ENCODE data around the gene SLC22A7. TPM values are rescaled to one million over a fixed set of nuclear protein-coding genes. Genes with fewer than 3 reads are reported as not detected.

Gene SLC22A7
- total and polyA plus RNA-seq, 2 experiments from 2014 or later = 0.51 TPM; not detected in 1

DNA sequence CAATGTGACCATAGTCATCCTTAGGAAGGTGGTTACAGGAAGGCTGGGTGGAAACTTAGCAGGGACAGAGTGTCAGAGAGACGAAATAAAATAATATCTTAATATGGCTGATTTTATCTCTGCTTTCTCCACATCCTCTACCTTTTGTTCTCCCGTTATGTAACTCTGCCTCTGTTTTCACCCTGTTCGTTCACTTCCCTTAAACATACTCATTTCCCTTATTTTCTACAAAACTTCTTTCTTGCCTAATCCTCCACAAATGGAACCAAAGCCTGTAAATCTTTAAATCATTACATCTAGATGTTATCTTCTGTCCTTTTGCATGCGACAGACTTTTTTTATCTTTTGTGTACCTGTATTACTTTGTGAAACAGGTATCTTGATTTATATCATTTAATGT is 33.8 kb downstream of the SLC22A7 start:
- Histone ChIP-seq H3K4me1 (ENCODE audit: low read depth) (peaks cover 9% of the 10 kb centered on the region), H3K27me3 (no peaks in the 10 kb centered on the region), H3K36me3 (peaks cover 4% of the 10 kb centered on the region), H3K27ac (no peak overlapping the region), H3K4me3 (no peak overlapping the region), H3K9me3 (ENCODE audit: low read depth) (no peaks in the 10 kb centered on the region)
- no peak for DNase-seq (ENCODE audit: low read depth in 1 of 2, low spot score in 1 of 2)
- TF ChIP-seq, protein P1, sequence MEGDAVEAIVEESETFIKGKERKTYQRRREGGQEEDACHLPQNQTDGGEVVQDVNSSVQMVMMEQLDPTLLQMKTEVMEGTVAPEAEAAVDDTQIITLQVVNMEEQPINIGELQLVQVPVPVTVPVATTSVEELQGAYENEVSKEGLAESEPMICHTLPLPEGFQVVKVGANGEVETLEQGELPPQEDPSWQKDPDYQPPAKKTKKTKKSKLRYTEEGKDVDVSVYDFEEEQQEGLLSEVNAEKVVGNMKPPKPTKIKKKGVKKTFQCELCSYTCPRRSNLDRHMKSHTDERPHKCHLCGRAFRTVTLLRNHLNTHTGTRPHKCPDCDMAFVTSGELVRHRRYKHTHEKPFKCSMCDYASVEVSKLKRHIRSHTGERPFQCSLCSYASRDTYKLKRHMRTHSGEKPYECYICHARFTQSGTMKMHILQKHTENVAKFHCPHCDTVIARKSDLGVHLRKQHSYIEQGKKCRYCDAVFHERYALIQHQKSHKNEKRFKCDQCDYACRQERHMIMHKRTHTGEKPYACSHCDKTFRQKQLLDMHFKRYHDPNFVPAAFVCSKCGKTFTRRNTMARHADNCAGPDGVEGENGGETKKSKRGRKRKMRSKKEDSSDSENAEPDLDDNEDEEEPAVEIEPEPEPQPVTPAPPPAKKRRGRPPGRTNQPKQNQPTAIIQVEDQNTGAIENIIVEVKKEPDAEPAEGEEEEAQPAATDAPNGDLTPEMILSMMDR (IDR thresholded peaks at IDR 0.05; ENCODE audit: low read depth, low read length) = no peak

DNA sequence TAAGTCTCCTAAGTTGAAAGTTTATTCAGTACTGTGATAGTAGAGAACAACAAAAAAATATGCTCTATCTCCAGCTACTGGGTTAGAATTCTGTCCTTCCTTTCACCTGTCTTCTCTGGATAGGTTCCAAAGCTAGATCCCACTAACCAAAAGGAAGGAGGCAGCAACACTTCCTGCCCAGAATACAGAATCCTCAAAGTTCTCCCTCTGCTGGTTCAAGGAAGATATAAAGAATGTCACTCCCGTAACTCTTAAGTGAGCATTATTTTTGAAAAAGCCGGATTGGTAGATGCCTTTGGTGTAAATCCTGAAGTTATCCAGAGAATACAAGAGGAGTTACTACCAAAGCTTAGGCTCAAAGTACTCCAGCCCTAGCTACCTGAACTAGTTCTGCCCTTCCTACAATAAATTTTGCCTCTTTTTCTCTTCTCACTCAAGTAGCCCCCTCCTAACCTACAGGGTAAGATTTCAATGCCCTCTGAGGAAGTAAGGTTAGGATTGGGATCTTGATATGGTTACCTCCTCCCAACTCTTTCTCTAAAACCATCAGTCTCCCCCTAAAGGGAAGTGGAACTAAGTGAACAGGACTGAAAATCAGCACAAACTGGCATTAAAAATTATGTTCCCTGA is 36.5 kb downstream of the SLC22A7 start:
- peak; percentile 73 to 77 for DNase-seq (ENCODE audit: low read depth in 1 of 2, low spot score in 1 of 2)
- no peaks in the 10 kb centered on the region for H3K4me1 ChIP-seq (ENCODE audit: low read depth)
- H3K36me3 ChIP-seq = peaks cover 22% of the 10 kb centered on the region
- H3K27ac ChIP-seq = no peak overlapping the region
- H3K4me3 ChIP-seq = no peak overlapping the region
- TF ChIP-seq, protein P1 (IDR thresholded peaks at IDR 0.05; ENCODE audit: low read depth, low read length) = peak; percentile 60
- no peaks in the 10 kb centered on the region for H3K9me3 ChIP-seq (ENCODE audit: low read depth)
- no peaks in the 10 kb centered on the region for H3K27me3 ChIP-seq

DNA sequence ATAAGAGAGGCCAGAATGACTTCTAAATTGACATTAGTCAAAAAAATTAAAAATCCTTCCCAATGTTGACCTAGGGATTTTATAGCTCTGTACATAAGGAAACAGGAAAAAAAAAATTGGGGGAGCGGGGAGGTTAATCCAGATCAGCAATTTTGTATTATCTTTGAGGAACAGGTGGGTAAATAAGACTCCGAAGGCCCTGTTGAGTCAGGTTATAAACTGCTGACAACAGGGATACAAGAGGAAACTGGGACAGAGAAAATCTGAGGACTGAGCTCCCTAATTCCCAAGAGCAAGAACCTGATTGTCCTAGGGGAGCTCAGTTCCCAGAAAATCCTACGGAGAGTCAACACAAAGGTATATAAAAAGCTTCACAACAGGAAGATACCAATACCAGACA is 37.4 kb downstream of the SLC22A7 start:
- no peak for DNase-seq (ENCODE audit: low read depth in 1 of 2, low spot score in 1 of 2)
- no peaks in the 10 kb centered on the region for H3K4me1 ChIP-seq (ENCODE audit: low read depth)
- H3K9me3 ChIP-seq (ENCODE audit: low read depth) = no peaks in the 10 kb centered on the region
- peaks cover 31% of the 10 kb centered on the region for H3K36me3 ChIP-seq
- no peaks in the 10 kb centered on the region for H3K27me3 ChIP-seq
- no peak overlapping the region for H3K27ac ChIP-seq
- TF ChIP-seq, protein P1 (IDR thresholded peaks at IDR 0.05; ENCODE audit: low read depth, low read length) = no peak
- H3K4me3 ChIP-seq = no peak overlapping the region

DNA sequence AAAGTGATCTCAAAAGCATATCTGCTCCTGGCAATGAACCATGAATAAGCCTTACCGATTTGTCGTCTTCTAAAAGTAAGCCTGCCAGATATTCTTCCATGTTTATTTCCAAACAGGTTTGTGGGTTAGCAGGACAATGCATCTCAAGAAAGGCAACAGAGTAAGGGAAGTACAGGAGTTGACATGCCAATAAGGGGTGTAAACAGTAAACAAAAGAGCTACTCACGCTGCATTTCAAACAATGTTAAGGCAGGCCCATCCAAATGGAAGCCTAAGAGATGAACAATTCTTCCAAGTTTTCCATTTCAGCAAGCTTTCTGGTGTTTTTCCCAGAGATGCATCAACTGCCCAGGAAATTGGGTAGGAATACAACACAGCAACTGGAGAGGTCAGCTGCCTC is 38.3 kb downstream of the SLC22A7 start:
- H3K4me1 ChIP-seq (ENCODE audit: low read depth) = no peaks in the 10 kb centered on the region
- H3K27me3 ChIP-seq = no peaks in the 10 kb centered on the region
- TF ChIP-seq, protein P1 (IDR thresholded peaks at IDR 0.05; ENCODE audit: low read depth, low read length) = no peak
- H3K4me3 ChIP-seq = no peak overlapping the region
- peak in 1 of 2 donors; percentile 11 for DNase-seq (ENCODE audit: low read depth in 1 of 2, low spot score in 1 of 2)
- H3K9me3 ChIP-seq (ENCODE audit: low read depth) = no peaks in the 10 kb centered on the region
- H3K27ac ChIP-seq = no peak overlapping the region
- peaks cover 40% of the 10 kb centered on the region for H3K36me3 ChIP-seq

DNA sequence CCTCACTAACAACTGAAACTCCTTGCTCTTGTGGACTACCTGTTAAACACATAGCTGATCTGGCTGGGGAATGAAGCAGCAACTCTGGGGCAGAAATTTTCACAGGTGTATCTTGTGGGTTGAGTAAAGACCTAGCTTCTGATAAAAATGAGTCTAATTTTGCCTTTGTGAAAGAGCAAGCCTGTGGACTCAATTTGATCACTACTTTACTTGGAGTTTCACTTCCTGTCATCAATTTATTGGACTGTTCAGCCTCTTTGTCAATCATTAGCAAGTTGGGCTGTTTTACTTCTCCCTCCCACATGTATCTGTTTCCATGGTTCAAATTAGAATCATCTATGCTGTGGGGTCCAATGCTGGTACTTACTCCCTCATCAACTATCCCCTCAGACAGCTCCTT is 40.2 kb downstream of the SLC22A7 start:
- Histone ChIP-seq H3K27ac (no peak overlapping the region), H3K4me3 (no peak overlapping the region), H3K4me1 (ENCODE audit: low read depth) (no peaks in the 10 kb centered on the region), H3K36me3 (peaks cover 56% of the 10 kb centered on the region), H3K27me3 (no peaks in the 10 kb centered on the region), H3K9me3 (ENCODE audit: low read depth) (no peaks in the 10 kb centered on the region)
- DNase-seq (ENCODE audit: low read depth in 1 of 2, low spot score in 1 of 2) = no peak
- TF ChIP-seq, protein P1 (IDR thresholded peaks at IDR 0.05; ENCODE audit: low read depth, low read length) = no peak

Measured in cardiac muscle cell (in vitro differentiated cells and primary cell).